NCI-H1092 (cell line): ENCODE data around the gene KIAA1755.
"Not testable (repeated sequence)": the region's sequence is repeated elsewhere in the genome, so short reads cannot be mapped to it uniquely, and the experiment has no call there.

Experiments used
- DNase-seq: peaks from one replicate; lab custom pipeline; 2025; lab: John Stamatoyannopoulos, UW

Gene KIAA1755

GRCh38 chr20:38266426-38266825, 5.9 kb upstream of the KIAA1755 start:
- no peak for DNase-seq

GRCh38 chr20:38262931-38263330, 2.4 kb upstream of the KIAA1755 start:
- DNase-seq = no peak

GRCh38 chr20:38261054-38261390, 487 bp upstream of the KIAA1755 start:
- DNase-seq = no peak

GRCh38 chr20:38260025-38260377, 534 bp downstream of the KIAA1755 start:
- no peak for DNase-seq

GRCh38 chr20:38258545-38259215, 1.9 kb downstream of the KIAA1755 start:
- no peak for DNase-seq

- no peak for DNase-seq
Observed at GRCh38 chr20:38256966-38257365, 3.6 kb downstream of the KIAA1755 start.

GRCh38 chr20:38256021-38256420, 4.5 kb downstream of the KIAA1755 start:
- DNase-seq = no peak

GRCh38 chr20:38255393-38255792, 5.1 kb downstream of the KIAA1755 start:
- DNase-seq = no peak

GRCh38 chr20:38254621-38255020, 5.9 kb downstream of the KIAA1755 start:
- DNase-seq = not testable (repeated sequence)

- DNase-seq = no peak
Observed at GRCh38 chr20:38253571-38253970, 7.0 kb downstream of the KIAA1755 start.

- DNase-seq = no peak
Observed at GRCh38 chr20:38252292-38253288, 7.9 kb downstream of the KIAA1755 start.

- not testable (repeated sequence) for DNase-seq
Observed at GRCh38 chr20:38251441-38251840, 9.1 kb downstream of the KIAA1755 start.

- no peak for DNase-seq
Observed at GRCh38 chr20:38250609-38251008, 9.9 kb downstream of the KIAA1755 start.

GRCh38 chr20:38249536-38250310, 10.8 kb downstream of the KIAA1755 start:
- DNase-seq = no peak

- DNase-seq = no peak
Observed at GRCh38 chr20:38248133-38248532, 12.4 kb downstream of the KIAA1755 start.

GRCh38 chr20:38247725-38248124, 12.8 kb downstream of the KIAA1755 start:
- not testable (repeated sequence) for DNase-seq

- no peak for DNase-seq
Observed at GRCh38 chr20:38247166-38247509, 13.4 kb downstream of the KIAA1755 start.

- DNase-seq = no peak
Observed at GRCh38 chr20:38246357-38247165, 14.0 kb downstream of the KIAA1755 start.

- no peak for DNase-seq
Observed at GRCh38 chr20:38245753-38246152, 14.8 kb downstream of the KIAA1755 start.

- no peak for DNase-seq
Observed at GRCh38 chr20:38243709-38244020, 16.9 kb downstream of the KIAA1755 start.

- DNase-seq = no peak
Observed at GRCh38 chr20:38242848-38243708, 17.5 kb downstream of the KIAA1755 start.
